HEK293 (cell line): ENCODE results near the gene METTL2B.
"Not testable (repeated sequence)": the region's sequence is repeated elsewhere in the genome, so short reads cannot be mapped to it uniquely, and the experiment has no call there.

ENCODE experiments used
- CTCF ChIA-PET: fragments of 350-600 bp; formaldehyde crosslinking; extraction: SDS; loops from one replicate; lab custom pipeline; 2021; ENCODE audit warnings: antibody characterized with exemption; lab: Yijun Ruan, JAX
- POLR2A ChIA-PET: fragments of 300-600 bp; formaldehyde crosslinking; extraction: SDS; loops from one replicate; lab custom pipeline; 2020; ENCODE audit warnings: antibody characterized with exemption, inconsistent platforms; lab: Yijun Ruan, JAX
- H3K27ac ChIP-seq: fragments of 200-500 bp; sonication (Bioruptor generic); 2 replicates; pipeline ENCODE4 v1.5.1; 2014; ENCODE audit warnings: low read depth, low read length, control low read depth, inconsistent platforms; ENCODE audit errors: extremely low read depth
- H3K36me3 ChIP-seq, 2 experiments: fragments of 200-500 bp in 1 of 2; sonication (Bioruptor generic) in 1 of 2; 1 replicate in 1 of 2; 2 replicates in 1 of 2; pipeline ENCODE4 v1.5.1; 2014 to 2017; ENCODE audit warnings: inconsistent platforms in 2 of 2, low read length in 2 of 2; ENCODE audit not compliant: control insufficient read depth in 2 of 2, insufficient read depth in 1 of 2
- H3K4me1 ChIP-seq: fragments of 200-500 bp; sonication (Bioruptor generic); 2 replicates; pipeline ENCODE4 v1.5.1; 2014; ENCODE audit warnings: mild to moderate bottlenecking, low read length, inconsistent platforms; ENCODE audit not compliant: control insufficient read depth, insufficient read depth
- H3K4me3 ChIP-seq: 2 replicates; pipeline ENCODE4 v1.5.1; 2011; ENCODE audit warnings: low read depth, mild to moderate bottlenecking, control low read depth, low read length, moderate library complexity
- H3K9me3 ChIP-seq: fragments of 200-500 bp; sonication (Bioruptor generic); 2 replicates; pipeline ENCODE4 v1.5.1; 2014; ENCODE audit warnings: low read depth, low read length, inconsistent platforms; ENCODE audit not compliant: control insufficient read depth, insufficient read depth
- PATZ1 ChIP-seq: fragments of 450-650 bp; formaldehyde crosslinking; IDR thresholded peaks from 2 replicates; pipeline ENCODE4 v1.5.1; 2016; ENCODE audit warnings: missing biosample characterization, missing genetic modification characterization
- TSHZ1 ChIP-seq: fragments of 450-650 bp; formaldehyde crosslinking; IDR thresholded peaks from 2 replicates; pipeline ENCODE4 v1.5.1; 2016; ENCODE audit warnings: missing biosample characterization, missing genetic modification characterization, borderline replicate concordance
- ZNF146 ChIP-seq: fragments of 450-650 bp; formaldehyde crosslinking; IDR thresholded peaks from 2 replicates; pipeline ENCODE4 v1.5.1; 2016; ENCODE audit warnings: missing biosample characterization, missing genetic modification characterization
- ZNF449 ChIP-seq: fragments of 450-650 bp; formaldehyde crosslinking; IDR thresholded peaks from 2 replicates; pipeline ENCODE4 v1.5.1; 2017; ENCODE audit warnings: missing biosample characterization, mild to moderate bottlenecking, missing genetic modification characterization, moderate library complexity
- ZNF518A ChIP-seq: fragments of 450-650 bp; formaldehyde crosslinking; conservative IDR thresholded peaks from 2 replicates; pipeline ENCODE4 v1.5.1; 2016; ENCODE audit warnings: low read depth, missing biosample characterization, missing genetic modification characterization
- ZNF530 ChIP-seq: fragments of 450-650 bp; formaldehyde crosslinking; IDR thresholded peaks from 2 replicates; pipeline ENCODE4 v1.5.1; 2016; ENCODE audit warnings: low read depth, missing biosample characterization, missing genetic modification characterization

METTL2B gene

GRCh38 chr7:128550920-128551319 lies 74.4 kb downstream of the METTL2B start:
- Histone ChIP-seq H3K4me3 (no peak overlapping the region), H3K36me3 (peaks cover 0 to 7% of the 10 kb centered on the region in 2 experiments; a peak in 2 of 3 replicates), H3K4me1 (no peaks in the 10 kb centered on the region), H3K9me3 (no peaks in the 10 kb centered on the region)
- POLR2A ChIA-PET: no interaction called here
- CTCF ChIA-PET: no interaction called here
- TF ChIP-seq ZNF146 (no peak), TSHZ1 (tag by site-specific recombination) (no peak), ZNF518A (tag by site-specific recombination) (no peak), PATZ1 (tag by site-specific recombination) (no peak), ZNF449 (tag by site-specific recombination) (no peak), ZNF530 (no peak)
- TF ChIP-seq, all 188 proteins: peak for 0
- no peak overlapping the region for H3K27ac ChIP-seq

GRCh38 chr7:128554394-128554793 lies 77.8 kb downstream of the METTL2B start:
- CTCF ChIA-PET, H3K4me3 ChIP-seq, H3K36me3 ChIP-seq, H3K4me1 ChIP-seq, POLR2A ChIA-PET, H3K27ac ChIP-seq, H3K9me3 ChIP-seq: not testable (repeated sequence)
